ENCODE results near the gene ETV7.

The ETV7 gene

GRCh38 chr6:36337814-36338213 lies 49.7 kb downstream of the ETV7 start:
- FAIRE-seq: no peak

- FAIRE-seq: no peak
Observed at GRCh38 chr6:36336779-36337241, 50.7 kb downstream of the ETV7 start, which contains the start of gene BNIP5. Gene BNIP5, minus strand, starts transcription at chr6:36336888. Its CDS starts 6,198 bp downstream, at chr6:36330690.

GRCh38 chr6:36336208-36336710 lies 51.2 kb downstream of the ETV7 start:
- FAIRE-seq: no peak

GRCh38 chr6:36335465-36336207 lies 51.8 kb downstream of the ETV7 start:
- no peak for FAIRE-seq

GRCh38 chr6:36334832-36335459 lies 52.5 kb downstream of the ETV7 start:
- FAIRE-seq: no peak

- no peak for FAIRE-seq
Observed at GRCh38 chr6:36333931-36334725, 53.3 kb downstream of the ETV7 start.

GRCh38 chr6:36333171-36333895 lies 54.1 kb downstream of the ETV7 start:
- FAIRE-seq: no peak

- FAIRE-seq: no peak
Observed at GRCh38 chr6:36331381-36331780, 56.1 kb downstream of the ETV7 start.

- no peak for FAIRE-seq
Observed at GRCh38 chr6:36330366-36330765, 57.1 kb downstream of the ETV7 start.

- FAIRE-seq: no peak
Observed at GRCh38 chr6:36329798-36330291, 57.6 kb downstream of the ETV7 start.

GRCh38 chr6:36328600-36328999 lies 58.9 kb downstream of the ETV7 start:
- no peak for FAIRE-seq

GRCh38 chr6:36327919-36328236 lies 59.6 kb downstream of the ETV7 start:
- no peak for FAIRE-seq

- FAIRE-seq: no peak
Observed at GRCh38 chr6:36327226-36327918, 60.1 kb downstream of the ETV7 start.

- FAIRE-seq: no peak
Observed at GRCh38 chr6:36326356-36326995, 61.0 kb downstream of the ETV7 start.

- no peak for FAIRE-seq
Observed at GRCh38 chr6:36324715-36325114, 62.8 kb downstream of the ETV7 start.

- no peak for FAIRE-seq
Observed at GRCh38 chr6:36324191-36324590, 63.3 kb downstream of the ETV7 start.

- FAIRE-seq: no peak
Observed at GRCh38 chr6:36323062-36323461, 64.4 kb downstream of the ETV7 start.

GRCh38 chr6:36322591-36322990 lies 64.9 kb downstream of the ETV7 start:
- no peak for FAIRE-seq

- no peak for FAIRE-seq
Observed at GRCh38 chr6:36320475-36320874, 67.0 kb downstream of the ETV7 start.

- no peak for FAIRE-seq
Observed at GRCh38 chr6:36319821-36320220, 67.6 kb downstream of the ETV7 start.

GRCh38 chr6:36319436-36319762 lies 68.1 kb downstream of the ETV7 start:
- FAIRE-seq: no peak
